ENCODE data around the gene PDK2.

The PDK2 gene

GRCh38 chr17:50094753-50095619 is at the start of gene PDK2:
Gene PDK2 (plus strand): TSS chr17:50095351. CDS start chr17:50095436, 85 bp downstream.
- peak; percentile 83 for DNase-seq

DNA sequence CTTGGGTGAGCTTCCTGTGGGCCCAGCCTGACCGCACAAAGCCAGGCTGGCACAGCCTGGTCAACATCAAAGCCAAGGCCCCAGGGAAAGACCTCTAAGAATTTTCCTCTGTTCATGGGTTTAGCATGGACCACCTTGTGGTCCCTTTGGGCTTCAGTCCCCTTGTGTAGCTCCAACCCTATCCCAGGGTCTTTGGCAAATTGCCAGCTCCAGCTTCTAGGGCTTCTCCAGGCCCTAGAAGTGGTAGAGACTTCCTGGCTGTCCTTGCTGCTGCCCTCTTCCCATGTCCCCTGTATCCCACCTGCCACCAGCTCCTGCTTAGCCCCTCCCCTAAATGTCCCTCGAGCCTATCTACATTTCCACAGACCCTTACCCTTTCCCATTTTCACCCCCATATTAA is 49.0 kb upstream of the PDK2 start:
- no peak for DNase-seq

DNA sequence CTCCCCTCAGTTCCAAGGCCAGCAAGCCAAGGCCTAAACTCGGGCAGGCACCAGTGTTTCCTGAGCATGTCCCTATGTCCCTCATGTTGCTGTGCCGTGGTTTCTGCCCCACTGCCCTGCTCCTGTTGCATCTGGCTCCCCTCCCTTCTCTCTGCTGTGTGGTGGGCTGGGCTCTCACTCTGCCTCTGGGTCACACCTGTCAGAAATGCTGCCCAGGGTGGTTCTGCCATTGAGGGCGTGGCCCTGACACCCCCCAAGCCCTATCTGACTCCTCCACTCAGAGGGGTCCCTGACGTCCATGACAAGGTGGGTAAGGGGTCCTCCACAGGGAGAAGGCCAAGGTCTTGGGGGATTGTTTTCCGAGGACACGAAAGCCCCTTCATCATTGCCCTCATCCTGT is 48.5 kb upstream of the PDK2 start:
- DNase-seq = no peak

DNA sequence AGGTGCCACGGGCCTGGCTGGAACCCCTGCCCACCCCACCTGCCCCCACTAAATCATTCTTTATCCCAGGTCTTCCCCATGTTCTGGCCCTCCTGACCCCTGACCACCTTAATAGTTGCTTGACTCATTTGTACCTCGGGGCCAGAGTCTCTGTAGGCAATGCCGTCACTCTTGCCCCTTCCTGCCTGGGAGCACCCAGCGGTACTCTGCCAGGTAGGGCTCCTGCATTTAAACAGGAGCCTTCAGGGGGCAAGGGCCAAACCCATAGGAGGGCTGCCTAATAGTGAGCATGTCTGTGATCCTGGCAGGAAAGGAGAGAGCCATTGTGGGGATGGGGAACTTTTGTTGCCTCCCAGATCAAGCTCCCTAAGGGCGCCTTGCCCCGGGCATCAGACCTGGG is 48.1 kb upstream of the PDK2 start:
- DNase-seq = no peak

- no peak for DNase-seq
These were observed 47.5 kb upstream of the PDK2 start for GRCh38 chr17:50047488-50048126.

- no peak for DNase-seq
These were observed 46.9 kb upstream of the PDK2 start for GRCh38 chr17:50048146-50048720.

- DNase-seq = no peak
These were observed 46.2 kb upstream of the PDK2 start for GRCh38 chr17:50048988-50049387.

GRCh38 chr17:50049636-50050035 is 45.5 kb upstream of the PDK2 start:
- no peak for DNase-seq

DNA sequence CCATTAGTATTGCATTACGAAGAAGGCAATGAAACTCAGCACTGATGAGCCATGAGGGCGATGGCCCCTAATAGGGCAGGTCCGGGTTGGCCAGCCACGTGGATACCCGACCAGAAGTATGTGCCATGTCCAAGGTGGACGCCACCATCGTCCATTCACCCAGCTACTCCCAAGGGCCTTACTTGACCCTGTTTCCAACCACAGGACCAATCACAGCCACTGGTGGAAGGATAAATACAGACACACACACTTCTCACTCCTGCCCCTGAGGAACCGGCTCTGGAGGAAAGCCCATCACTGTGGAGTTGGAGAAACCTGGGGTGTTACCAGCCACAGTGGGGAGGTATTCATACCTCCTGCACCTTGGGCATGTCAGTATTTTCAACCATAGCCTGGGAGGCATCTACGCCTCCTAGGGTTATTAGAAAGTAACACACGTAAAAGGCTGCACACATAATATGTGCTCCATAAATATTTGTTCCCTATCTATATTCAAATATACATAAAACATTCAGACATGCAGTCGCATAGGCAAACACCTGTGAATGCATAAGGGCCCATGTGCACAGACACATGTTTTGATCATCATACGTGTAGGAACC is 44.6 kb upstream of the PDK2 start:
- DNase-seq = no peak

GRCh38 chr17:50051082-50051576 is 44.0 kb upstream of the PDK2 start:
- no peak for DNase-seq

DNA sequence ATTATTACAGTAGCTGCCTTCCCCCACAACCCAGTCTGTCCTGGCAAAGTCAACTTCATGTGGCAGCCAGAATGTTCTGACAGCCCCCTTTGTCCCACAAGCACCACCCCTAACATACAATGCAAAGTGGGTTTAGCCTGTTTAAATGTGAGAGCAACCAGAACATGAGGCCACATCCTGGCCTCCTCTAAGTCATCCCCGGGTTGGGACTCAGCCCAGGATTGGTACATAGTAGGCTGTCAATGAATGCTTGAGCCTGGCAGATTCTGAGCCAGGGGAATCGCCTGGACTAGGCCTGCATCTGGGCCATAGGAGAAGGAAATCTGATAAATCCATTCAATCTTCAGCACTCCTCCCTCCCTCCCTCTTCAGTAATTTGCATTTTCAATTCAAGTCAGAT is 43.5 kb upstream of the PDK2 start:
- no peak for DNase-seq

DNA sequence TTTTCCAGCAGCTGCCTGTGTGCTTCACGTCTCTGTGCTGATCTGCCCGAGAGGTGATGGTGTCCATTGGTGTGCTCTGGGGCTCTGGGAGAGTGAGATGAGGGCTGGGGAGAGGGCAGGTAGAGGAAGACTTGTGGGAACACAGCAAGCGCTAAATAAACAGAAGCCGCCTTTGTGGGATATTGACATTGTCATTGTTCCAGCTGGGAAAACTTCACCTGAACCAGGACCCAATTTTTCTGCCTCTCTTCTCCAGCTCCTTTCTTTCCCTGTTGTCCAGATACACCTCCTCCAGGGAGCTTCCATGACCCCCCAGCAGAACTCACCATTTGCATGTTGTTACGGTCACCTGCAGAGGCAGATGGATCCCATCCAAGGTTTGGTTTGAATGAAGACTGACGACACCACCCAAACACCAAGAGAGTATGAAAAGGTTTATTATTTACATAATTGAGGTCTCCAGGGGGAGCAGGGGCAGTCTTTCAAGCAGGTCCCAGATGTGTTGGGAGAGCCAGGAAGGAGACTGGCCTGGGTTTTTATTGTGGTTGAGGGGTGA is 42.8 kb upstream of the PDK2 start:
- DNase-seq = no peak

DNA sequence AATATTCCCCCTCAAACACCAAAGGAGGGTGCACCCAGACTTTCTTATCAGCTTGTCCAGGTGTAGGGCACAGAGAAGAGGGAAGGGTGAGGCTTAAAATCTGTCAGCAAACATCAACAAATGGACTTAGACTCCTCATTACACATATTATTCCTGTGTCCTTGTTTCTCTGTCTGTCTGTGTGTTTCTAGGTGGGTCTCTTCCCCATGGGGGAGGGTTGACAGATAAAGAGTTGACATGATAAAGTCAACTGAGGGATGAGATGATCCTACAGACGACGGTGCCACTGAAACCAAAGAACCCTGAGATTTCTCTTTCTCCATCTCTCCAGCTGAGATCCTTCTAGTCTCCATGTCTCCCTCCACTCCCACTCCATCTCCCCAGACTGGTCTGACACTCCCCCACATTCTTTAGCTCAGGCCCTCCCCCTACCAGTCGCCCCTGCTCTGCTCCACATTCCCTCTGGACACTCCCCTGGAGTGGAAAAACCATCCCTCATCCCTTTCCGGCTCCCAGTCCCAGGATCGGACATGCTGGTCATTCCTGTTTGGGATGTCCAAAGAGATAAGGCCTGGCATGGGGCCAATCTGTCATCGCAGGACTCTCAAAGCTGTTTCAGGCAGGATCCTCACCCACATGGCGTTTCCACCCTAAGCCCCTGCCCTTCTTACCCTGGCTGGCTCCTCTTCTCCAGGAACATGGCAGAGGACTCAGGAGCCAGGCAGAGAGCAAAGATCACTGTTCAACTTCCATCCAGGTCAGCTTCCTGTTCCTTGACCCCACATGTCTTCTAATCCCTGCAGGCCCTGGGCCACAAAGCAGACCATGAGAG is 42.1 kb upstream of the PDK2 start:
- DNase-seq = no peak

DNA sequence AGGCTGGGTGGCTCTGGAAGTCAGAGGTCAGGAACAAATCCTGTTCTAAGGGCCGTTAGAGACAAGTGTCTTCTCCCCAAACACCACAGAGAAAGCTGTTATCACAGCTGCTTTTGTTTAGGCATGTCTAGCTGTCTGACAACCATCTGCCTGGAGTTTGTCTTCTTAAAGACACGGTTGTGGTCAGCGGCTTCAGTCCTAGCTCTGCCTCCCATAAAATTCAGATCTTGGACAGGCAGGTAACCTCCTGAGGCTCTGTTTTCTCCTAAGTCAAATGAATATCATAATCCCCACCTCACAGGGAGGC is 41.5 kb upstream of the PDK2 start:
- no peak for DNase-seq

DNA sequence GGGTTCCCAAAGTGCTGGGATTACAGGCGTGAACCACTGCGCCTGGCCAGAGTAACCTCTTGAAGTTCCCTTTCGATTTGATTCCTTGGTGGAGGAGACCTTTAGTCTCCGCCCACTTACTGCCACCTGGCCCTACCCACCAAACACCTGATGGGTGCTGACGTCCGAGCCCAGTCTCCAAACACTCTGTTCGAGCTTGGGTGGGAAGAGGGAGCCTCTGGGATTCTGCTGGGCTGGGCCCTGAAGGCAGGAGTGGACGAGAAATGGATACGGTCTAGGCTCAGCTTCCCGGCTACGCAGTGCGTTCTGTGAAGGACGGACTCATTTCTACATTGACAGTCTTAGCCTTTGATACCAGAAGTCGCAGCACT is 40.1 kb upstream of the PDK2 start:
- no peak for DNase-seq

DNA sequence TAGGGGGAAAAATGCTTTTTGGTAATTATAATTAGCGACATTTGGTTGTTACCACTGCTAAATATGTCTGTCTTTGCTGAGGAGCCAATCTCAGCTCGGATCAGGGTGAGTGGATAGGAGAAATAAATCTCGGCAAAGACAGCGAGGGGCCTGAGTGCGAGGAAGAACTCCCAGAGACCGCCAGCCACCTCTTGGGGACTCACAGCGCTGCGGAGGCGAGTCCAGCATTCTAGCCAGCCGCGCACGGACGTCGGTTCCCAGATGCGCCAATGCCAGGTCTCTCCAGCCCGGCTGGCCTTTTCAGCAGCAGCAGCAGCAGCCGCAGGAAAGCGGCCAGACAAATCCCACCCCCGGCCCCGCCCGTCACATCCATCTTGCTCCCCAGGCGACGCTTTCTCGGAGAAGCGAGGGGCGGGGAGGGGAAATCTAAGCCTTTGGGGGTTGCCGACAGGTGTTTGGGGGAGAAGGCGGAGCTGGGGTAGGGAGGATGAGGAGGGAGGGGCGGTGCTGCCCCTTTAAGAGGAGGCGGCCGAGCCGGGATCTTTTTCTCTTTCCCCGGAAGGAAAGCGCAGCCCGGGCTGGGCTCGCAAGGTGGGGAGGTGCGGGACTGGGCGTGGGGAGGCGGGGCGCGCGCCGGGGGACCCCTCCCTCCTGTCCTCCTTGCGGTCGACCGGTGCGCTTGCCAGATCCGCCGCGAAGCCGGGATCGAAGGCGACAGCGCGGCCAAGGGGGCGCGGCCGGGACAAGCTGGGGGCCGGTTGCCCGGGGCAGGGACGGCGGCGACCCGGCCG is 39.5 kb upstream of the PDK2 start, which contains the start of gene ITGA3:
TSS of gene ITGA3 (plus strand) at position 685 of the 791 bp plus-strand sequence. CDS start 330 bp downstream, outside the sequence.
- DNase-seq = no peak

DNA sequence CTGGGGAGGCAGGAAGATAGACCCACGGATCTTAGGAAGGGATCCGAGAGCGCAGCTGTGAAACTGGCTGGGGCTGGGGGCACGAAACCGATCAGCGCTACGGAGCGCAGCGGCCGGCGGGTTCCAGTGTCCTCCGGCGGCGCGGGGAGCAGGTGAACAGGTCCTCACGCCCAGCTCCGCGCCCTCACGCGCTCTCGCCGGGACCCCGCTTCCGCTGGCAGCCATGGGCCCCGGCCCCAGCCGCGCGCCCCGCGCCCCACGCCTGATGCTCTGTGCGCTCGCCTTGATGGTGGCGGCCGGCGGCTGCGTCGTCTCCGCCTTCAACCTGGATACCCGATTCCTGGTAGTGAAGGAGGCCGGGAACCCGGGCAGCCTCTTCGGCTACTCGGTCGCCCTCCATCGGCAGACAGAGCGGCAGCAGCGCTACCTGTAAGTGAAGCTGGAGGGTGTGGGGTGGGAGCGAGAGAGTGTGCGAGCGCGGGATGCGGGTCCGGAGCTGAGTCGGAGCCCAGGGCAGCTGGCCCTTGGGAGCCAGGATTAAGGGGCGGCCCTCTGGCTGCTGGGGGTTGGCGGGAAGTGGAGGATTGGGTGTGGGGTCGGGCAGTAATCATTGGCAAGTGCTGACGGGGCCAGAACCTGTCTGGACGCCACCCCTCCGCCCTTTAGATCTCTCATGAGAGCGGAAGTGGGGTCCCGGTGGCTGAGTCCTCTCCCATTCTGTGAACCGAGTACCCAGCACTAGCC is 38.8 kb upstream of the PDK2 start:
- no peak for DNase-seq

- no peak for DNase-seq
These were observed 38.2 kb upstream of the PDK2 start for GRCh38 chr17:50056961-50057330.

GRCh38 chr17:50057521-50057991 is 37.6 kb upstream of the PDK2 start:
- no peak for DNase-seq

DNA sequence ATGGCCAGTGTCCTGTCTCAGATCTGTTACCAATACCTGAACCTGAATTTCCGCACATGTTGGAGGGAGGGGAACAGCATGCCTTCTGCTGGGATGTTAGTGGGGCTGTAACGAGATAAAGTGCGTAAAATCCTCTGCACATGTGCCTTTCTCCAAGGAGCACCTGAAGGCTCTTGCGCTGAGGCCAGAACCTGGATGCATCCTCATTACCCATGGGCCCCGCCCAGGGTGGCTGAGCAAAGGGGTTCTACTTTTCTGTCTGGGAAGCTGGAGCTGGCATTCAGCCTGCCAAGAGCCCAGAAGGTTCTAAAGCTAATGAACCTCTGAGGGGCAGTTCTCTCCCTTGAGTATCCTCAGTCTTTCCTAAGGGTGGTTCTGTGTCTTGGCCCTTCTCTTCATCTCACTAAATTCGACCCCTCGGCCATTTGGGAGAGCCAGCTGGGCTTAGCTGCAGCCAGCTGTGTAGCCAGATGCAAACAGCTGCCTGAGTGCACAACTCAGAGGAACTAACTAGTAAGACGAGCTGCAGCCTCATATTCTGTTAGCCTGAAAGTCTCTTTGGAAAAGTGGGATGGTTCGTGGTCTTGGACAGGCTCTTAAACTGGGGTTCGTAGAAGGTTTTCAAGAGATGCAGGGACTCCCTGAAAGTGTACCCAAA is 36.7 kb upstream of the PDK2 start:
- no peak for DNase-seq

Data from KG1 (cell line).